Kidney (tissue), 14 donors: Measurements from ENCODE around the gene SLCO4A1. TPM values are rescaled to one million over a fixed set of nuclear protein-coding genes. Genes with fewer than 3 reads are reported as not detected.
A peak's percentile ranks its signal among the peaks of the same experiment; 100 is the strongest.

Source experiments
- DNase-seq, 5 donors: peaks; one replicate each; pipeline ENCODE4 v3.0.0-alpha.2; 2013 to 2020
- FAIRE-seq: peaks from 2 replicates; lab custom pipeline; 2012; peaks lifted over from hg19 to GRCh38; lab: Jason Lieb, UNC
- H3K27ac ChIP-seq, 2 donors: one replicate each; pipeline ENCODE4 v1.7.0; 2013; ENCODE audit warnings: low read depth in 2 of 2, low read length in 2 of 2, inconsistent platforms in 1 of 2
- H3K27me3 ChIP-seq: one replicate; pipeline ENCODE4 v1.7.1; 2013; ENCODE audit warnings: low read length, inconsistent platforms; ENCODE audit not compliant: control insufficient read depth, insufficient read depth
- H3K36me3 ChIP-seq, 3 donors: one replicate each; pipeline versions ENCODE4 v1.7.0 to v1.7.1; 2013; ENCODE audit warnings: low read length in 3 of 3, control low read depth in 1 of 3, inconsistent platforms in 1 of 3; ENCODE audit not compliant: insufficient read depth in 3 of 3, control insufficient read depth in 2 of 3
- H3K4me1 ChIP-seq, 3 donors: one replicate each; pipeline versions ENCODE4 v1.7.0 to v1.7.1; 2013; ENCODE audit warnings: low read length in 3 of 3, inconsistent platforms in 1 of 3, low read depth in 1 of 3; ENCODE audit not compliant: control insufficient read depth in 2 of 3, insufficient read depth in 2 of 3
- H3K4me3 ChIP-seq, 3 donors: one replicate each; pipeline versions ENCODE4 v1.7.0 to v1.8.1; 2013; ENCODE audit warnings: low read length in 3 of 3, control low read depth in 1 of 3, inconsistent platforms in 1 of 3
- H3K9ac ChIP-seq, 3 donors: one replicate each; pipeline versions ENCODE4 v1.7.0 to v1.7.1; 2013; ENCODE audit warnings: low read length in 3 of 3, control low read depth in 1 of 3, inconsistent platforms in 1 of 3
- H3K9me3 ChIP-seq, 3 donors: one replicate each; pipeline versions ENCODE4 v1.7.0 to v1.7.1; 2013; ENCODE audit warnings: low read length in 3 of 3, control low read depth in 1 of 3, inconsistent platforms in 1 of 3; ENCODE audit not compliant: control insufficient read depth in 2 of 3, insufficient read depth in 1 of 3
- CTCF ChIP-seq: IDR thresholded peaks from 3 replicates; pipeline ENCODE4 v1.5.1; 2012; ENCODE audit warnings: mild to moderate bottlenecking, moderate library complexity, borderline replicate concordance; ENCODE audit not compliant: insufficient read depth; ENCODE audit errors: extremely low read depth
- intact Hi-C: fragments of 100-400 bp; cut with DNase I; formaldehyde crosslinking; loops from one replicate; pipeline ENCODE4 v1.11.1; 2022
- polyA plus RNA-seq: library from polyadenylated mRNA; stranded (reverse); fragments of 350-450 nt; fragmentation: Illumina TruSeq; extraction: RNeasy Lipid Tissue Mini Kit (QIAGEN cat#74804); gene quantifications from one replicate; pipeline ENCODE4 v1.2.3, GENCODE V29; 2014; ENCODE audit warnings: low read depth, low replicate concordance; ENCODE audit not compliant: insufficient read depth
- total RNA-seq: library from RNA; stranded (reverse); fragmentation: NEBNext Ultra II Directional; extraction: Animal tissue kit (Norgen Biotek cat#: 25700); gene quantifications from one replicate; pipeline ENCODE4 v1.2.1, GENCODE V29; 2021
- donor health status: control.
- donor health status: control.
- donor health status: control.
- donor health status: control.
- donor health status: control.
- donor health status: DM: yes; HTN: yes; CAD: no.
- donor health status: Normal renal cell carcinoma (clear cell type).

Gene SLCO4A1
- total and polyA plus RNA-seq, 2 donors from 2014 or later: 12.4 to 80.3 TPM

GRCh38 chr20:62696989-62697388, 54.7 kb downstream of the SLCO4A1 start:
- Histone ChIP-seq H3K36me3 (no peaks in the 10 kb centered on the region), H3K27ac (no peak overlapping the region), H3K4me1 (no peaks in the 10 kb centered on the region), H3K9me3 (no peaks in the 10 kb centered on the region), H3K9ac (no peak overlapping the region), H3K4me3 (no peak overlapping the region), H3K27me3 (no peaks in the 10 kb centered on the region)
- intact Hi-C loops: no loop called here
- FAIRE-seq (no peak), DNase-seq (peak in 1 of 5 donors; percentile 68)
- TF ChIP-seq CTCF: no peak

GRCh38 chr20:62697468-62697912, 55.2 kb downstream of the SLCO4A1 start:
- Histone ChIP-seq H3K27me3 (no peaks in the 10 kb centered on the region), H3K36me3 (no peaks in the 10 kb centered on the region), H3K27ac (no peak overlapping the region), H3K9me3 (no peaks in the 10 kb centered on the region), H3K4me1 (no peaks in the 10 kb centered on the region), H3K9ac (no peak overlapping the region), H3K4me3 (no peak overlapping the region)
- no peak for FAIRE-seq
- intact Hi-C loops: no loop called here
- DNase-seq: no peak
- no peak for TF ChIP-seq CTCF

GRCh38 chr20:62698231-62698630, 55.9 kb downstream of the SLCO4A1 start:
- DNase-seq: peak in 1 of 5 donors; percentile 47
- Histone ChIP-seq H3K27ac (no peak overlapping the region), H3K9me3 (no peaks in the 10 kb centered on the region), H3K27me3 (no peaks in the 10 kb centered on the region), H3K4me3 (no peak overlapping the region), H3K36me3 (no peaks in the 10 kb centered on the region), H3K9ac (no peak overlapping the region), H3K4me1 (no peaks in the 10 kb centered on the region)
- no peak for TF ChIP-seq CTCF
- no peak for FAIRE-seq
- intact Hi-C loops: no loop called here

GRCh38 chr20:62699296-62699695, 57.0 kb downstream of the SLCO4A1 start:
- no peak for TF ChIP-seq CTCF
- peaks cover 0 to 2% (median 0%) of the 10 kb centered on the region in 3 donors for H3K4me1 ChIP-seq
- H3K36me3 ChIP-seq: no peaks in the 10 kb centered on the region
- no peak overlapping the region for H3K27ac ChIP-seq
- intact Hi-C loops: no loop called here
- peak in 1 of 5 donors; percentile 62 for DNase-seq
- H3K27me3 ChIP-seq: no peaks in the 10 kb centered on the region
- no peak overlapping the region for H3K9ac ChIP-seq
- no peaks in the 10 kb centered on the region for H3K9me3 ChIP-seq
- no peak for FAIRE-seq
- no peak overlapping the region for H3K4me3 ChIP-seq
